ENCODE data around the gene DPYD.

GRCh38 chr1:97649591-97649990, 271.2 kb downstream of the DPYD start:
- no peak for TF ChIP-seq E2F1 (CRISPR knock-in tag; IDR thresholded peaks at IDR 0.05)
- no peak for TF ChIP-seq FOXP1 (CRISPR knock-in tag; IDR thresholded peaks at IDR 0.05; ENCODE audit: borderline replicate concordance)

All from WTC11 (cell line).